SIG-M5 treated with dmso at 0.1 percent for 504 hours (cell line): ENCODE results near the gene REXO4.
"Not testable (repeated sequence)": the region's sequence is repeated elsewhere in the genome, so short reads cannot be mapped to it uniquely, and the experiment has no call there.

Source experiments
- DNase-seq: peaks from one replicate; lab custom pipeline; 2025; ENCODE audit not compliant: unreplicated experiment; lab: John Stamatoyannopoulos, UW

The REXO4 gene

DNA sequence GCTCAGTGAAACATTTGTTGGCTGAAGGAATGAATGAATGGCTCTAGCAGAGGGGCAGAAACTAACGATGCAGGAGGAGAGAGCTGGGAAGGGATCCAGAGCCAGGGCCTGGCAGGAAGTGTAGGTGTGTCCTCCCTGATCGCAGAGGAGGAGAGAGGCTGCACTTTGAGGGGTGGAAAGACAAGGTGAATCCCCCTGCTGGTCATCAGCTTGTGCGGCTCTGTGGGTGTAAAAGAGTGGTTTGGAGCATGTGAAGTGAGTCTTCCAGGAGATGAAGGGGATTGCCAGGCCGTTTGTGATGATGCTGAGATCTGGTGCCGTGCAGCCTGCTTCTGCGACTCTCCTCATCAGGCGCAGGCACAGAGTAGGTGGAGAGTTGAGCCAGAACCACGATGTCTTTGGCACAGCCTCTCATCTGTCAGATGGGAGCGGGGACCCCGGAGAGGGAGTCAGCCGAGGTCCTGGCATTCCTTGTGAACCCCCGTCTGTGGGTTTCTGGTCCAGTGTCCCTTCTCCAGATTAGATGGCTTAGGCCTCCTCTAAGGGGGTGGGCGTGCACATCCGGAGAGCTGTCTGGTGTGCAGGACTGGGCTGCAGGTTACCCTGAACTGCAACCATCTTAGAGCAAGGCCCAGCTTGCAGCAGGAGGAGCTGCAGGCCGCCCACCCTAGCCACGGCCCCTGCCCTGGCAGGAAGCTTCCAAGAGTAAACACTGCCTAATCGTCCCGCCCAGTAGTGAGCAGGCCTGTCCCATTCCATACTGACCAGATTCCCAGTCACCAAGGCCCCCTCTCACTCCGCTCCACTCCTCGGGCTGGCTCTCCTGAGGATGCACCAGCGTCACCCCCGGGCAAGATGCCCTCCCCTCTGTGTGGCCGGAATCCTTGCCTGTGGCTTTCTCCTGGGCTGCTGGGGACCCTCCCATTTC is 4.1 kb upstream of the REXO4 start, which contains the start of gene ADAMTS13:
ADAMTS13 (plus strand) TSS at position 753 of the 928 bp plus-strand sequence; CDS start at position 830, 77 bp downstream.
- DNase-seq: no peak

DNA sequence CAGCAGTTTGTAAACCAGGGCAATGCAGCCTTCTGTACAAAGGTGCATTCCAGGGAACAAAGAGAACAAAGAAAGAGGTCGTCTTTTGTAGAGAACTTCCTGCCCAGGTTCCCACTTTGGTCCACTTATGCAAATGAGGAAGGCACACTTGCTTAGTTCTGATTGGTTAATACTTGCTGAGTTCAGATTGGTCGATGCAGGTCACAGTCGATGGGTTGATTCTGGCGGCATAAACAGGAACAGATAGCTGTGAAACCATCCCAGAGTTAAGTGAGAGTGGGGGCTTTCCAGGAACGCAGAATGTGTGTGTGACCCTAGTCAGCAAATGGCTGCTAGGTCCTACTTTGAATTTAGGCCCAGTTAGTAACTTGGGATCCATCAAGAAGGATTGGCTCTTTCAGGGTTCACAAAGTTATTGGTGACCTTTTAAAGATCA is 2.6 kb upstream of the REXO4 start:
- no peak for DNase-seq

- no peak for DNase-seq
These were observed 1.2 kb upstream of the REXO4 start for GRCh38 chr9:133419005-133419404.

DNA sequence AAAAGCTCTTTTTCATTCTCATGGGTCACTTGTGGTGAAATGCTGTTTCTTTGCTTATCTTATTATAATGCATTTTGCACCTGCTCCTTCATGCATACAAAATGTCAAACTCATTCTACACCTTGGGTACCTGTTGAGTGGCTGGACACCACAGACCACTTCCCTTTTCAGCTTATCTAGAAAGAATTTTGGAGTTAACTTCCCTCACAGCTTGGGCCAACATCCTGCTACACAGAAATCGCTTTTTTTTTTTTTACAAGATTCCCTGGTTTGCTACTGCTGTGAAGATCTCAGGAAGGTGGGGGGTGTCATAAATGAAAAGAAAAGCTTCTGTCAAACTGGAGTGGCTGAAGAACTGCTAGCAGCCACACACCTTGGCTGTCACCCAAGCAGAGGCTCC is 2.6 kb downstream of the REXO4 start:
- DNase-seq: no peak

DNA sequence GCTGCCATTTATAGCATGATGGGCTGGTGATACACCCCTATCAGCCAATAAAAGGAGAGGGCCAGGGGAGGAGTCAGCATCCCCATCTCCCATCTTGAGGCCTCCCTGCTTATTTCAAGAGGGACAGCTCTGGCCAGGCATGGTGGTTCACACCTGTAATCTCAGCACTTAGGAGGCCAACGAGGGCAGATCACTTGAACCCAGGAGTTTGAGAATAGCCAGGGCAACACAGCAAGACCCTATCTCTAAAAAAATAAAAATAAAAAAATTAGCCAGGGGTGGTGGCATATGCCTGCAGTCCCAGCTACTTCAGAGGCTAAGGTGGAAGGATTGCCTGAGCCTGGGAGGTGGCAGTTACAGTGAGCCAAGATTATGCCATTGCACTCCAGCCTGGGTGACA is 9.8 kb downstream of the REXO4 start:
- DNase-seq: no peak

DNA sequence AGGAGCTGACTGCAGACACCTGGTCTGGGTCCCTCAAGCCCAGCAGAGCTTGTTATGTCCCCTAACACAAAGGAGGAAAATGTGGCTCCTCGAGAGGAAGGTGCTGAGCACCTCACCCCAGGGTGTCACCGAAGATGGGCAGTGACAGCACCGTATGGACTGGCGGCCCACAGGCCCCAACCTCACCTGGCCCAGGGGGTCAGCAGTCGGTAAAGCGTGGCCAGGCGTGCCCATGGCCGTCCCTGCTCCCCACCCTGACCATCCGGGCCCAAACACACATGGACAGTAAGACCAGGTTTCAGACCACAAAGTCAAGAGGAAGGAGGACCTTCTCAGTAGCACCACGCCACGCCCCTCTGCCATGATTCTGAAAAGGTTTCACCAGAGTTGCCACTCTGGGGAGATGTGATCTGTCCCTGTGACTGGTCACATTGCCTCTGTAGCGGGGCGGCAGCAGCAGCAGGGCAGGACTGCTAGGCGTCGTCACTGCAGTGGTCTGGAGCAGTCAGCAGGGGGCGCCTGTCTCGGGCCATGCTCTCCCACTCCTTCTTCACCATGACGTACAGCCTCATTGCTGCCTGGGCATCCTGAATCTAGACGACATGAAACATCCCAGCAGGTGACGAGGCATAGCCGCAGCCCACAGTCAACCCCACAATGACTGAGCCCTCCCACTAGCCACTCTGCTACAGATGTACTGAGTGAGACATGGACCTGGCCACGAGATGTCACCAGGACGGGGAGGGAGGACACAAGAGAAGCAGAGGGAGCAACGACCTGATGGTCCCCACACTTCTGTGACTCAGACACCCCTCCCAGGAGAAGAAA is 11.1 kb downstream of the REXO4 start:
- peak; percentile 71 for DNase-seq

DNA sequence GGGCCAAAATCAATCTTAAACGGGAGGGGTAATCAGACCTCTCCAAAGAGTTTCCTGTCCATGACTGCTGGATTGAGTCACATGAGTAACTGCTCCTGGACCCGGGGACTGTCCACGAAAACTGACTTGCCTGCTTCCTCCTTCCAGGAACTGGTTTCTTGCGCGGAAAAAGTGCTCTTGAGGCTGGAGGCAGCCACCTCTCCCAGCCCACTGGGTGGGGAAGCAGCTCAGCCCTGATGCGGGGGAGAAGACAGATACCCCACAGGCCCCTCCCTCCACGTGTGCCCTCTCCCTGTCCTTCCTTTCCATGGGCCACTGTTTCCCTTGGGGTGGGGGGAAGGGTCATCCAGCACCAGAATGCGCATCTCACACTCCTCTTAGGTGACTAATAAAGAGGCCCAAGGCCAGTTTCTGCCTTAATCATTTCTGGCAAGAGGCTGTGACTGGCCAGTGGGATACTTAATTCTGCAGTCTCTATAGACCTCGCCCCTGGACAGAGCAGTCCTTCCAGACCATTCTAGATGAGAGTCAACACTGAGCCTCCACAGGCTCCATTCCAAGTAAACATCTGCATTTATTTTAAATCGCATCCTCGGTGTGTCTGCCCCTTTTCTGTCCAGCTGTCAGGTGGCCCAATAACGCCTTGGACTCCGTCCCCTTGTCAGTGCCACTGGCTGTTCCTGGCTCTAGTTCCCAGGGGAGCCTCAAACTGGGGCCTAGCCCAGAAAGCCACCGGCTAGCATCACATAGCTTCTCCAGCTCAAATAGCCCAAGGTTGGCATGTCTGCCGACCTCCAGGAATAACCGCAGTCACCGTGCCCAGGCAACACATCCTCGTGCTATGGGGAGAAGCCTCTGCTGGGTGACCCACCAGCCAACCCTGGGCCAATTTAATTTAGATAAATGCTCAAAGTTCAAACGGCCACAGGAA is 12.0 kb downstream of the REXO4 start:
- no peak for DNase-seq

DNA sequence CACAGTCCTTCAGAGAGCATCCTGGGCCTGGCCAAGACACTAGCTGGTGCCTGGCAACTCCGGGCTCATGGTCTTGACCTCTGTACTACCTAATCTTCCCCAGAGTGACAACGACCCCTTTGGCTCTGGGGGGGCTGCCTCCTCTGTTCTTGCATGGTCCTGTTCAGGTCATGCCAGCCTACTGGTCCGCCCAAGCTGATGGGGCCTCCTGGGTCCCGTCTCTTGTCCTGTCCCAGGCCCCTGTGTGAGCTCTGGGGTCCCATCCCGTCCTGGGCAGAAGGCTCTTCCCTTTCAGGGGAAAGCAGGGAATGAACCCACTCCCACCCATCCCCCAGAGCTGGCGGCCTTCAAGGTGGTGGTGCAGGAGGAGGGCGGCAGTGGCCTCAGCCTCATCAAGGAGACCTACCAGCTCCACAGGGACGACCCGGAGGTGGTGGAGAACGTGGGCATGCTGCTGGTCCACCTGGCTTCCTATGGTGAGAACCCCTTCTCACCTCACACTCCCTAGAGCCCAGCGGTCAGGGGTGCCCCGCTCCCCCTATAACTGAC is 13.3 kb downstream of the REXO4 start:
- no peak for DNase-seq

DNA sequence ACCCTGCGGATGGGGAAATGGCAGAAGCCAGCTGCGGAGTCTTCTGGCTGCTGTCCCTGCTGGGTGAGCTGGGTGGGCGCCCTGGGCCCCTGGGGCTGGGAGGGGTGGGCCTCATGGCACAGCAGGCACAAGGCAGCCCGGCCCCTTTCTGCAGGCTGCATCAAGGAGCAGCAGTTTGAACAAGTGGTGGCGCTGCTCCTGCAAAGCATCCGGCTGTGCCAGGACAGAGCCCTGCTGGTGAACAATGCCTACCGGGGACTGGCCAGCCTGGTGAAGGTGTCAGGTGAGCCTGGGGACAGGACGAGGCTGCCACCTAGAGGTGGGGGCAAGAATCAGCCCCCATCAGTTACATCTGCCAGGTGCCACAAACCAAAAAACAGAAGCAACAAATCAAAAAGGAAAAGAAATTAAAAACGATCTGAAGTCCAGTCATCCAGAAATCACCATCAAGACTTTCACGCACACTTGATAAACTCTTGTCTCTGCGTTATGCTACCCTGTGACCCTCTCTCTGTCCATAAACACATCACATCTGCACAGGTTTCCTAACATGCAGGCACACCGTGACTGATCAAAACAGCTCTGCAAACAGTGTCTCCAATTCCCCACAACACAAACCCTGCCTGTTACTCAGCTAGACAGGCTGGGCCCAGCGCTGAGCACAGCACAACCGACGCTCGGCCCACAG is 13.9 kb downstream of the REXO4 start:
- peak; percentile 53 for DNase-seq

DNA sequence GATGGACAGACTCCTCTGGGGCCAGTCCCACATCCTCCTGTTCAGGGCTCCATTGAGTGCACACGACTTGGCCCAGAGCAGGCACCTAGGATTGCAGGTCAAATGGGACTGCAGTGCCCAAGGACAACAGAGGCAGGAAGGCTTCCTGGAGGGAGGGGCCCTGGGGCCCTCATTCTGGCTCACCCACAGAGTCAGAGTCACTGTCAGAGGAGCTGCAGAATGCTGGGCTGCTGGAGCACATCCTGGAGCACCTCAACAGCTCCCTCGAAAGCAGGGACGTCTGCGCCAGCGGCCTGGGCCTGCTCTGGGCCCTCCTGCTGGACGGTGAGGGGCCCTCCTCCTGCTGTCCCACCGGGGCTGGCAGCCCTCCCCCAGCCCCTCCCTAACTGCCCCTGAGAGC is 15.1 kb downstream of the REXO4 start:
- no peak for DNase-seq

GRCh38 chr9:133401588-133401987 is 16.2 kb downstream of the REXO4 start:
- no peak for DNase-seq

DNA sequence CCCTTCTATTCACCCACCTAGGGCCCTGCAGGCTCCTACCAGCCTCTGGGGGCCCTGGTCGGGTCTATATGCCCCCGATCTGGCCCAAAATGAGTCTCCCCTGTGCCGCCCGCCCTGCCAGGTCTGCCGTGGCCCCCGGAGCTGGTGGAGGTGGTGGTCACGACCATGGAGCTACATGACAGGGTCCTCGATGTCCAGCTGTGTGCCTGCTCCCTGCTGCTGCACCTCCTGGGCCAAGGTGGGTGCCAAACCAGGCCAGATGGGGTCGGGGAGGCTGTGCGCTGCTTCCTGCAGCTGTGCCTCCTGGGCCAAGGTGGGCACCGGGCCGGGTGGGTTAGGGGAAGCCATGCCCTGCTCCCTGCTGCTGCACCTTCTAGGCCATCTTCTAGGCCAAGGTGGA is 17.5 kb downstream of the REXO4 start:
- no peak for DNase-seq

- no peak for DNase-seq
These were observed 19.9 kb downstream of the REXO4 start for GRCh38 chr9:133397895-133398294.

GRCh38 chr9:133397370-133397769 is 20.4 kb downstream of the REXO4 start:
- no peak for DNase-seq

DNA sequence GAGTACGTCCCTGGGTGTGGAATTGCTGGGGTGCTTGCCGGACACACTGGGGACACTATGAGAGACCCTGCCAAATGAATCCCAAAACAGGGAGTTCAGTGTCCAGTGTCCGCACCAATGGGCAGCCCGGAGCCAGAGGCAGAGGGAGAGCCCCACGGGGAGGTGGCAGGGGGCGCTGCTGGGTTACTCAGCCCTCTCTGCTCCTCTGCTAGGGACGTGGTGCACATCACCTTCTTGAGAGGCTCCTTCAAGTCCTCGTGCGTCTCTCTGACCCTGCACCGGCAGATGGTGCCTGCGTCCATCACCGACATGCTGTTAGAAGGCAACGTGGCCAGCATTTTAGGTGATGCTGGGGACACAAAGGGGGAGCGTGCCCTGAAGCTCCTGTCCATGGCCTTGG is 20.9 kb downstream of the REXO4 start:
- no peak for DNase-seq

- no peak for DNase-seq
These were observed 23.0 kb downstream of the REXO4 start for GRCh38 chr9:133394687-133395271.

DNA sequence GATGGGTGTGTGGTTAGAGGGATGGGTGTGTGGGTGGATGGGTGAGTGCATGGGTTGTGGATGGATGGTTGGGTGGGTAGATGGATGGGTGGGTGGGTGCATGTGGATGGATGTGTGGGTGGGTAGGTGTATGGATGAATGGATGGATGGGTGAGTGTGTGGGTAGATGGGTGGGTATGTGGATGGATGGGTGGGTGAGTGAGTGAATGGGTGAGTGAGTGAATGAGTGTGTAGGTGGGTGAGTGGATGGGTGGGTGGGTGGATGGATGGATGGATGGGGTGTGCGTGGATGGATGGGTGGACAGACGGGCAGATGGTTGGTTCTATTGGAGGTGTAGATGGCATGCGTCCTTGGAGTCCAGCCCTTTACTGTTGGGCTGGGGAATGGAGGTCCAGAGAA is 24.4 kb downstream of the REXO4 start:
- no peak for DNase-seq

- not testable (repeated sequence) for DNase-seq
These were observed 25.5 kb downstream of the REXO4 start for GRCh38 chr9:133392308-133392707.

DNA sequence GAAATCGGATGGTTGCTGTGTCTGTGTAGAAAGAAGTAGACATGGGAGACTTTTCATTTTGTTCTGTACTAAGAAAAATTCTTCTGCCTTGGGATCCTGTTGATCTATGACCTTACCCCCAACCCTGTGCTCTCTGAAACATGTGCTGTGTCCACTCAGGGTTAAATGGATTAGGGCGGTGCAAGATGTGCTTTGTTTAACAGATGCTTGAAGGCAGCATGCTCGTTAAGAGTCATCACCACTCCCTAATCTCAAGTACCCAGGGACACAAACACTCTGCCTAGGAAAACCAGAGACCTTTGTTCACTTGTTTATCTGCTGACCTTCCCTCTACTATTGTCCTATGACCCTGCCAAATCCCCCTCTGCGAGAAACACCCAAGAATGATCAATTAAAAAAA is 26.4 kb downstream of the REXO4 start:
- not testable (repeated sequence) for DNase-seq

DNA sequence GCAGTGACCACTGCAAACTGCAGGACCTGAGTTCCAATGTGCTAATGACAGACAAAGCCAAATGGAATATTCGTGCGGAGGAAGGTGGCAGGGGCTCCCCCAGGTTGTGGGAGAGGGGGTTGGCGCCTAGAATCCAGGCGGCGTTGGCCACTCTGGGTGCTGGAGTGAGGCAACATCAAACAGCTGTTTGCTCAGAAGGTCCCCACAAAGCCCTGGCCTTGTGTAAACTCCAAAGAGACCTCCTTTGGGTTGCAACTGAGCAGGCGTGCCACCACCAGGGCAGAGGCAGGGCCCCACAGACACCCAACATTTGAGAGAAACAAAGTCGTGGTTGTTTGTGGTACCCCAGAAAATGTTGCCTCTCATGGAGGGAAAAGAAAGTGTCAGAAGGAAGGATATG is 27.1 kb downstream of the REXO4 start:
- no peak for DNase-seq
